HG02970 (cell line): Measurements from ENCODE around the gene RNF141.

Source experiments
- ATAC-seq: cut with Tn5 transposase; IDR thresholded peaks from one replicate; pipeline ENCODE4 v1.9.1; 2021; ENCODE audit warnings: mild to moderate bottlenecking, moderate library complexity, moderate number of reproducible peaks; ENCODE audit not compliant: unreplicated experiment, low FRiP score

The RNF141 gene

DNA sequence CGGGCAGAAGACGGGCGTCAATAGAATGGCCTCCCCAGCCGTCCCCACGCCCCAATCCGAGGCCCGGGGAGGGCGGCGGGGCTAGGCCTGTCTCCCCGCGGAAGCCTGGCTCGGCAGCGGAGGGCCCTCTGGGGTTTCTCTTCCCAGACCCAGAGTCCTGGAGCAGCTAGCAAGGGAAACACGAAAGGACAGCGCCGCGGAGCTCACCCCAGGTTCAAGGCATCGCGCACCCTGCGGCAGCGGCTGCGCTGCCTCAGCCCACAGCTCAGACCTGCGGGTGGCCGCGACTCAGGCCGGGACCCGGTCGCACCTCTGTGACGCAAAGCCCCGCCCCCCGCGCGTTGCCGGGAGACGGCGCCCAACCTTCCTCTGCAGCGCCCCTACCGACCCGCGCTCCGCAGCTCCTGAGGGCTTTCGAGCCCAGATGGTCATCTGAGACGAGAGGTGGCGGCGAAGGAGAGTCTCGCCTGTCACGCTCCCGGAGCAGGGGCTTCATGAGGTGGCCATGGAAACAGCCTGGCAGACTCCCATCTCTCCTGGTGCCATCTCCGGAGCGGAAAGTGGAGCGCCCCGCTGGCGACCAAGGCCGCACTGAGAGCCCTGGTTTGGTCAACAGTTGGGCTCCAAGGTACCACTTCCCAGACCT is at the start of gene RNF141:
TSS of gene RNF141 (minus strand) at position 273 of the 646 bp plus-strand sequence. CDS start 7,029 bp downstream, outside the sequence.
- peak; percentile 98 for ATAC-seq

- ATAC-seq, result no peak
Measured at GRCh38 chr11:10590218-10590915, 49.4 kb upstream of the RNF141 start.

- ATAC-seq, result no peak
Measured at GRCh38 chr11:10588904-10589303, 47.9 kb upstream of the RNF141 start.

DNA sequence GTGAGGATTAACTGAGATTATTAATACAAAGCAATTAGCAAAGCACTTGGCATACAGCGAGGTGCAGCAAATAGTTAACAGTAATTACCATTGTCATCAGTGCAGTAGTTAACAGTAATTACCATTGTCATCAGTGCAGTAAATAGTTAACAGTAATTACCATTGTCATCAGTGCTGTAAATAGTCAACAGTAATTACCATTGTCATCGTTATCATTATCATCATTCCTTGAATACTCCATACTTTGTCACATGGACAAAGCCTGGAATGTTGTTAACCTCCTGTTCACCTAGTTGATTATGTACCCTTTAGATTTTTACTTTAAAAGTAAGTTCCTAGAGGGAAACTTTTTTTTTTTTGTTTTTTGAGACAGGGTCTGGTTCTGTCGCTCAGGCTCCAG is 47.0 kb upstream of the RNF141 start:
- no peak for ATAC-seq

DNA sequence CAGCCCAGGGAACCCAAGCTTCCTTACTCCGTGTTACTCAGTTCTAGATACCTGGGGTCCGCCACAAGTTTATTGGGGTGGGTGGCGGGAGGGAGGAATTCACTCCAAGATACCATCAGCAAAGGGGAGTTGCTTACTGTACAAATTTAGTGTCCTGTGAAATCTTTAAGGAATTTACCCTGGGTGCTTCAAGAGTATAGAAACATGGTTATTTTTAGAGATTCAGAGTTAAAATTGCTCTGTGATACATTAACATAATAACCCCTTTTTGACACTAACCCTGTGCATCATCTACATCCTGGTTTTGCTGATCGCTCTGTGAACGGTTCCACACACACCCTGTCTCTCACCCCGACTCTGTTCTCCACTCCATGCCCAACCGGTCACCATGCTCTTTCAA is 46.4 kb upstream of the RNF141 start:
- ATAC-seq, result no peak

DNA sequence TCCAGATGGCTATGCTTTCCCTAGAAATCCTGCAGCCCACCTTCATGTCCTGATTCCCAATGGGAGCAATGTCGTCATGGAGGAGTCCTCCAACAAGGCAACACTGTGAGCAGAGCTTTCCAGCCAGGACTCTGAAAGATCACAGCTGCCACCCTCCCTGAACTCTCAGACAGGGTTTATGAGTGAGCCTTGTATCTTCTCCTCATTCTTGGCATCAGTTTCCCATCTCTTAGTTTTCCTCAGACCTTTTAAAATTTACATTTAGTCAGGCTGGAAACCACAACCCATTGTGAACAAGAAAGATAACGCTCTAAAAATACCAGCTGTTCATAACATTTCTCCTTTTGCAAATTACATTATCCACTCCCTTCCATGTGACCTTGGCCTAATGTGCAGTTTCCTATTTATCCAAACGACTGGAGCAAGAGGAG is 43.1 kb upstream of the RNF141 start:
- no peak for ATAC-seq

DNA sequence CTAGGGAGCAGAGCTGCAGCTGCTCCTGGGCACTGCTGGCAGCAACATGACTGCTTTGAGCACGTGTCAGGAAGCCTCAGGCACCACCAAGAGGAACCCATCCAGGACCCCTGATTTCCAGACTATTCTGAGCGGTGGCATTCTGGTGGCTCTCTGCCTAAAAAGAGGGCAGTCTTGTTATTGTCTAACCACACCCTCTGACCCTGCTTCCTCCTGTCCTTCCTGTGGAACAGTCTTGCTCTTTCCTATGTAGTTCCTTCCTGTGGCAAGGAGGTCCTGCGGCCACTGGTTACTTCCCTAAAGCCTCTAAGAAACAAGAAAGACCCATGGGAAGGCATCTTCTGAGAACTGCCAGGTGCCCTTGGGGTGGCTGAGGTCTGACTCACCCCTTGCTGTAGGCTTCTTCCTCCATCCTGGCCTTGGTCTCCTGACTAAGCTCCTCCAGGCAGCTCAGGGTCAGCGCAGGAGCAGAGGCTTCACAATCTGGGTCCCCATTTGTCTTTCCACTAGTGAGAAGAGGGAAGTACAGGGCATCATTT is 40.6 kb upstream of the RNF141 start:
- ATAC-seq, result no peak

- no peak for ATAC-seq
Measured at GRCh38 chr11:10580623-10581022, 39.6 kb upstream of the RNF141 start.

DNA sequence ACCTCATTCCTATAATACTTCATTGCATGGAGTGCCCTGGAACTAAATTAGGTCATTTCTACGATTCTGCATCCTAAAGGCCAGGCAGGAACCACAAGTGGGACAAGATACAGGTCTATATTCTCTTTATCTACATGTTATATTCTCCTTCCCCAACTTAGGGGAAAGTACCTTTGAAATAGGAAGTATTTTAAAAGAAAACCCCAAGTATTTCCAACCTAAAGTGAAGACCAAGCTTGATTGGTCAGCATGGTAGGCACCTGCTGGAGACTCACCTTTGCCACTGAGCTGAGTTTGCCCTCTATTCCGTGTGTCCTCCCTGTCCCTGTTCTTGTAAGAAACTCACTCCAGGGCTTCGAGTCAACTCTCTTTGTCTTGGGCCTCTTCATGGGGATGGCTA is 38.7 kb upstream of the RNF141 start:
- ATAC-seq, result no peak

- no peak for ATAC-seq
Measured at GRCh38 chr11:10576035-10576398, 35.0 kb upstream of the RNF141 start.

DNA sequence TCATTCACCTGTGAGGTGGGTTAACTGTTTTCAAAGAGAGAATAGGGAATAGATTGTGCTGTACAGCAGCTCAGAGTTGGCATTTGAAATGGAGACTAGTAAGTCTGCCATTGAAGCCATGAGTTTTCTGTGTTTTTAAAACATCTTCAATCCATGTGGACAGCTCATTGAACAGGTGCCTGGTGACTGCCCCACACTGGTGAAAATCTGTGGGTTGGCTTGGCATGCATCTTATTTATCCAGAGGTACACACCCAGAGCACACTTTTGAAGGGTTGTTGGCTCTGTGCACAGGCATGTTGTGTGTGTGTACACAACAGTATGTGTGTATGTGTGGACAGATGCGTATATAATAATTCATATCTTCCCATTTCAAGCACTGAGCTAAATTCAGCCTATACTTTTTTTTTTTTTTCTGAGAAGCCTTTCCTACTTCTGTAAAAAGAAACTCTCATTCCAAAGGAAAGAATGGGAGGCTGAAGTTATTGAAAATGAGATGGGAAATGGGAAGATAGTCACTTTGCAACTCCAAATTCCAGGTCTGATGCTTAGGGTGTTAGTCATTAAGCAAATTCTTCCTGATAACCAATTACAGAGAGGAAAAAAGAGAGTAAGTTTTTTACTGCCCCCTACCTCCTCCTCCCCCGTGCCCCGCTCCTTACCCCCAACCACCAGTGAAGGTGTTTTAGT is 34.5 kb upstream of the RNF141 start:
- no peak for ATAC-seq

GRCh38 chr11:10573556-10573955 is 32.6 kb upstream of the RNF141 start:
- ATAC-seq, result no peak

DNA sequence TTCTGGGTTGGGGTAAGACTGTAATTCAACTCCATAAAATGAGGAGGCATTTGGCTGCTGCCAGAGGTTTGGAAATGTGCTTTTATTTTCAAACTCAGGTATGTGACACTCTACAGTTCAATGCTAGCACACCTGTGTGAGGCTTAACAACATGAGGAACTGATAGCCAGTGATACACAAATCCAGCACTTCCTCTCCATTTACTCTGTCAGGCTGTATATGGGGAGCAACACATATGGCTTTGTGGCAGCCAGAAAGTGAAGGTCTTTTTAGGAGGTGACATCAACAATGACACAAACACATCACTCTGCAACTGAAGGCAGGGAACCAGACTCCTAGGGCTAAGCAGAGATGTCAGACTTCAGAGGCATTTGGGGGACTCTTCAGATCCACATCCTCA is 32.0 kb upstream of the RNF141 start:
- no peak for ATAC-seq

DNA sequence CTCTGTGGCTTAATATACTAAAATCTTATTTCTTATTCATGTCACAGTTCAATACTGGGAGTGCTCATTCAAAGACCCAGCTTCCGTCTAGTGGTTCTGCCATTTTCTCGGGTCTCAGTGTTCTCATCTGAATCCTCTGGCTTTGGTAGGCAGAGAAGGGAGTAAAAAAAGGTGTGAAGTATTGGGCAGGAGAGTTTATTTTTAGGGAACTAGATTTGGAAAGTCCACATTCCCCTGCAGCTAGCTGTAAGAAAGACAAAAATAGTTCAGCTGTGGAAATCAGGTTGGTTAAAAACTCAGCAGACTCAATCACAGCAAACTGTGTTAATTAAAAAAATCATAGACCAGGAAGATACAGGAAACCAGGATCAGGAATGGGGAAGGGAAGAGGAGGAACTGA is 31.5 kb upstream of the RNF141 start:
- no peak for ATAC-seq

DNA sequence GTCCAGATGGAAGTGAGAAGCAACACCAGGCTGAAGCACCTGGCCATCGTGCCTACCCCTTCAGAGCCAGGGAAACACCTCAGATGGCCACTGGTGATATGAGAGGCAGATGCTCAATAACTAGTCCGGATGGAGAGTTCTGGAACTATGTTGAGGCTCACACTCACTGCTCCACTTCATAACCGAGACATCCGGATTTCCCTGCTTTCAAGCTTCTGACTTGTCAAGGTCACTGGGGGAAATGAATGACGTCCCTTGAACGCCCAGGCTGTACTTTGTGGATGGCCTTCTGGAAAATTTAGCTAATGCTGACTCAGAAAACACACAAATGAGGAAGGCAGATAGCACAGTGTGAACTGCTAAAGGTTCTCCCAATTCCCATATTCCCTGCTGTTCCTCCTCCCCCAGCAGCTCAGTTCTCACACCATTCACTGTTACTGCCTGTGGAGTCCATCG is 27.5 kb upstream of the RNF141 start, which contains the start of gene LYVE1:
TSS of gene LYVE1 (minus strand) at position 180 of the 456 bp plus-strand sequence. CDS start at position 47, 133 bp downstream.
- no peak for ATAC-seq

DNA sequence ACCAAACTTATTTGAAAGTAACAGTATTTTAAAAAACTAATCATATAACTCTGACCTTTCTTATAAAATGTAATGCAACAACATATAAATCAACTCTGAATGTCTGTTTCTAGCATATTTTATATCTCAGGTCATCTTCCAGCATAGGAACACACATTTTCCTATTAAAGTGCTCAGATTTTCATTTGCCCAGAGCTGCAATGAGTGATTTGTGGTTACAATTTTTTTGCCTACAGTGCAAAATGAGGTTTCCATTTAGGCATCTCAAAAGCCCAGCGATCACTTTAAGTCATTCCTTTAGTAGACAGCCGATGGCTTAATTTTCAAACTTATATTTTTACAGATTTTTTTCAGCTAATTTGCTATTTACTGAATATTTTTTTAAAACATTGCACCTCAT is 26.5 kb upstream of the RNF141 start:
- no peak for ATAC-seq

DNA sequence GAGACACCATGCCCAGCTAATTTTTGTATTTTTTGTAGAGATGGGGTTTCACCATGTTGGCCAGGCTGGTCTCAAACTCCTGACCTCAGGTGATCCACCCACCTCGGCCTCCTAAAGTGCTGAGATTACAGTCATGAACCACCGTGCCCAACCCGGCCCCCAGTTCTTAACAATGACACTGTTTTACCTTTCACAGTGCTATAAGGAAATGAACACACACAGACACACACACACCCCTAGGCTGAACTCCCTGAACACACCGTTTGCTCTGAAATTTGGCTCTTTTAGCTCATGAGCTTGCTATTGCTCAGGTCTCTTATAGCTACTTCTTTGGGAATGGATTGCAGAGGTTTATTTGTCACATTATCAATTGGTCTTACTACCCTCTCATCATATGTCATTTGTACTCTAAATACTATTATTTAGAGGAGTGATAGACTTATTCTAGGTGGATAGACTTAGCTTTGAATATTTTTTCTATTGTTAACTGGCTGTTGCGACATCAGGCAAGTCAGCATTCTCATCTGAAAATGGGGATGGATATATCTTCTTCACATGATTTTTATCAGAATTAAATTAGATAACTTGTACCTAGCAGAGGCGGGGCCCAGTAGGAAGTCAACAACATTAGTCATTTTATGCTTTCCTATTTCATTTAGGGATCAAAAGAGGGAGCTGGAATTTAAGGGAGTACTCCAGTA is 25.4 kb upstream of the RNF141 start:
- ATAC-seq, result no peak

DNA sequence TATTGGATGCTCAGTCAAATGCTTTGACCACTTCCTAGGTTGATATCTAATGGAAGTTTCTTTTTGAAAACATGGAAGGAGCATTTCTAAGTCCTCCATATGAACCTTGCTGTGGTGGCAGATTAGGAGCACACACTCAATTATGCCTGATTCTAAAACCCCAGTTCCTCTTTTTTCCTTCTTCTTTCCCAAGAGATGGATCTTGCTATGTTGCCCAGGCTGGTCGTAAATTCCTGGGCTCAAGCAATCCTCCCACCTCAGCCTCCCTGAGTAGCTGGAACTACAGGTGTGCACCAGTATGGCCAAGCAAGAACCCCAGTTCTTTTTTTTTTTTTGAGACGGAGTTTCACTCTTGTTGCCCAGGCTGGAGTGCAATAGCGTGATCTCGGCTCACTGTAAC is 24.5 kb upstream of the RNF141 start:
- ATAC-seq, result no peak

- ATAC-seq, result no peak
Measured at GRCh38 chr11:10564696-10565318, 23.8 kb upstream of the RNF141 start.

- ATAC-seq, result no peak
Measured at GRCh38 chr11:10564030-10564429, 23.0 kb upstream of the RNF141 start.
